Activated effector memory CD4-positive, alpha-beta T cell treated with anti-CD3 and anti-CD28 coated beads, Interleukin-2, amount 50 U/mL, for 16 hours (primary cell): Measurements from ENCODE around the gene HS3ST3A1.

Experiments used
- DNase-seq: peaks from one replicate; pipeline ENCODE4 v3.0.0-alpha.2; 2020

Gene HS3ST3A1

GRCh38 chr17:13485327-13485726 is 116.4 kb downstream of the HS3ST3A1 start:
- no peak for DNase-seq

GRCh38 chr17:13484020-13484419 is 117.7 kb downstream of the HS3ST3A1 start:
- DNase-seq: no peak

- no peak for DNase-seq
Observed at GRCh38 chr17:13480877-13481276, 120.9 kb downstream of the HS3ST3A1 start.

GRCh38 chr17:13478326-13478830 is 123.4 kb downstream of the HS3ST3A1 start:
- no peak for DNase-seq

- DNase-seq: no peak
Observed at GRCh38 chr17:13477180-13477611, 124.5 kb downstream of the HS3ST3A1 start.

- no peak for DNase-seq
Observed at GRCh38 chr17:13476720-13477119, 125.0 kb downstream of the HS3ST3A1 start.

- no peak for DNase-seq
Observed at GRCh38 chr17:13475574-13476223, 126.0 kb downstream of the HS3ST3A1 start.

GRCh38 chr17:13474073-13474800 is 127.5 kb downstream of the HS3ST3A1 start:
- DNase-seq: no peak

GRCh38 chr17:13465678-13466077 is 136.1 kb downstream of the HS3ST3A1 start:
- DNase-seq: no peak

- no peak for DNase-seq
Observed at GRCh38 chr17:13462673-13463124, 139.0 kb downstream of the HS3ST3A1 start.

- DNase-seq: no peak
Observed at GRCh38 chr17:13462146-13462545, 139.6 kb downstream of the HS3ST3A1 start.

- no peak for DNase-seq
Observed at GRCh38 chr17:13460261-13461000, 141.3 kb downstream of the HS3ST3A1 start.

GRCh38 chr17:13457783-13458182 is 143.9 kb downstream of the HS3ST3A1 start:
- no peak for DNase-seq
